ENCODE data around the gene LRRC8B. TPM values are rescaled to one million over a fixed set of nuclear protein-coding genes. Genes with fewer than 3 reads are reported as not detected.

The LRRC8B gene
- total RNA-seq, 4 donors from 2014 or later, result 3.3 to 9.2 (median 4.1) TPM

GRCh38 chr1:89610457-89611011 lies 85.9 kb downstream of the LRRC8B start:
- H3K36me3 ChIP-seq, result no peaks in the 10 kb centered on the region
- H3K27me3 ChIP-seq, result no peaks in the 10 kb centered on the region
- intact Hi-C loops (cut with DNase I), result no loop called here
- no peaks in the 10 kb centered on the region for H3K9me3 ChIP-seq
- no peak overlapping the region for H3K4me3 ChIP-seq
- no peak overlapping the region for H3K27ac ChIP-seq (replicated peaks in 1 of 4)
- peaks cover 22 to 26% (median 25%) of the 10 kb centered on the region in 4 donors for H3K4me1 ChIP-seq
- WGBS, result 97% methylated on average over 14 of the region's 15 CpGs
- no peak for TF ChIP-seq EP300 (IDR thresholded peaks at IDR 0.05)
- TF ChIP-seq POLR2A (IDR thresholded peaks at IDR 0.05; ENCODE audit: low read depth), result no peak
- TF ChIP-seq POLR2AphosphoS5 (IDR thresholded peaks at IDR 0.05), result no peak
- no peak for TF ChIP-seq CTCF (IDR thresholded peaks at IDR 0.05)
- no peak for DNase-seq (ENCODE audit: extremely low spot score)

GRCh38 chr1:89611721-89612120 lies 87.1 kb downstream of the LRRC8B start:
- peaks cover 17 to 34% (median 26%) of the 10 kb centered on the region in 4 donors for H3K4me1 ChIP-seq
- no peaks in the 10 kb centered on the region for H3K27me3 ChIP-seq
- H3K9me3 ChIP-seq, result no peaks in the 10 kb centered on the region
- no peaks in the 10 kb centered on the region for H3K36me3 ChIP-seq
- WGBS, result 83% methylated on average over 1 of the region's 1 CpG
- no peak for DNase-seq (ENCODE audit: extremely low spot score)
- no peak for TF ChIP-seq EP300 (IDR thresholded peaks at IDR 0.05)
- no peak for TF ChIP-seq CTCF (IDR thresholded peaks at IDR 0.05)
- TF ChIP-seq POLR2A (IDR thresholded peaks at IDR 0.05; ENCODE audit: low read depth), result no peak
- TF ChIP-seq POLR2AphosphoS5 (IDR thresholded peaks at IDR 0.05), result no peak
- no peak overlapping the region for H3K4me3 ChIP-seq
- H3K27ac ChIP-seq (replicated peaks in 1 of 4), result no peak overlapping the region
- intact Hi-C loops (cut with DNase I), result no loop called here

GRCh38 chr1:89613928-89614327 lies 89.3 kb downstream of the LRRC8B start:
- intact Hi-C loops (cut with DNase I), result no loop called here
- Histone ChIP-seq H3K27me3 (no peaks in the 10 kb centered on the region), H3K27ac (replicated peaks in 1 of 4) (no peak overlapping the region)

GRCh38 chr1:89615676-89616598 lies 91.3 kb downstream of the LRRC8B start:
- intact Hi-C loops (cut with DNase I), result no loop called here
- Histone ChIP-seq H3K27me3 (no peaks in the 10 kb centered on the region), H3K4me1 (peaks cover 0 to 15% (median 3%) of the 10 kb centered on the region in 4 donors), H3K9me3 (no peaks in the 10 kb centered on the region), H3K36me3 (no peaks in the 10 kb centered on the region), H3K4me3 (no peak overlapping the region), H3K27ac (replicated peaks in 1 of 4) (no peak overlapping the region)
- WGBS, result 61% methylated on average over 3 of the region's 3 CpGs
- TF ChIP-seq POLR2A (IDR thresholded peaks at IDR 0.05; ENCODE audit: low read depth) (no peak), POLR2AphosphoS5 (IDR thresholded peaks at IDR 0.05) (no peak), EP300 (IDR thresholded peaks at IDR 0.05) (no peak), CTCF (IDR thresholded peaks at IDR 0.05) (peak in 2 of 3 experiments; percentile 21 to 25)
- no peak for DNase-seq (ENCODE audit: extremely low spot score)

More at GRCh38 chr1:89613928-89614327, 89.3 kb downstream of the LRRC8B start:
- H3K9me3 ChIP-seq, result no peaks in the 10 kb centered on the region
- H3K4me3 ChIP-seq, result no peak overlapping the region
- 92% methylated on average over 7 of the region's 7 CpGs for WGBS
- no peaks in the 10 kb centered on the region for H3K36me3 ChIP-seq
- DNase-seq (ENCODE audit: extremely low spot score), result no peak
- TF ChIP-seq POLR2AphosphoS5 (IDR thresholded peaks at IDR 0.05) (no peak), POLR2A (IDR thresholded peaks at IDR 0.05; ENCODE audit: low read depth) (no peak), EP300 (IDR thresholded peaks at IDR 0.05) (no peak), CTCF (IDR thresholded peaks at IDR 0.05) (no peak)
- peaks cover 5 to 21% (median 13%) of the 10 kb centered on the region in 4 donors for H3K4me1 ChIP-seq
